GM06990 (cell line): ENCODE measurements around the gene GNAI3.

ENCODE experiments used
- DNase-seq: peaks from one replicate; pipeline ENCODE4 v3.0.0-alpha.2; 2011; ENCODE audit not compliant: insufficient read length; ENCODE audit errors: extremely low read depth
- H3K27me3 ChIP-seq: replicated peaks from 2 replicates; pipeline ENCODE4 v1.6.0; 2011; ENCODE audit warnings: low read length; ENCODE audit not compliant: control insufficient read depth, insufficient read depth
- H3K36me3 ChIP-seq: 2 replicates; pipeline ENCODE4 v1.5.1; 2011; ENCODE audit warnings: low read length; ENCODE audit not compliant: control insufficient read depth, insufficient read depth
- H3K4me3 ChIP-seq: replicated peaks from 2 replicates; pipeline ENCODE4 v1.5.1; 2011; ENCODE audit warnings: low read depth, mild to moderate bottlenecking, control low read depth, low read length
- CTCF ChIP-seq: IDR thresholded peaks from 2 replicates; pipeline ENCODE4 v1.5.1; 2011; ENCODE audit warnings: low read length, control low read depth, mild to moderate bottlenecking, inconsistent platforms; ENCODE audit not compliant: insufficient read depth, poor library complexity, severe bottlenecking

The GNAI3 gene

GRCh38 chr1:109559995-109560394 is 11.6 kb downstream of the GNAI3 start:
- no peak for DNase-seq
- no peaks in the 10 kb centered on the region for H3K27me3 ChIP-seq
- TF ChIP-seq CTCF: no peak
- H3K36me3 ChIP-seq: no peaks in the 10 kb centered on the region
- H3K4me3 ChIP-seq: no peak overlapping the region

- Histone ChIP-seq H3K4me3 (no peak overlapping the region), H3K36me3 (no peaks in the 10 kb centered on the region), H3K27me3 (no peaks in the 10 kb centered on the region)
- no peak for DNase-seq
- TF ChIP-seq CTCF: no peak
These were observed 15.9 kb downstream of the GNAI3 start for GRCh38 chr1:109564194-109564878.

GRCh38 chr1:109565241-109565640 is 16.8 kb downstream of the GNAI3 start:
- DNase-seq: no peak

GRCh38 chr1:109566982-109567381 is 18.6 kb downstream of the GNAI3 start:
- Histone ChIP-seq H3K27me3 (no peaks in the 10 kb centered on the region), H3K4me3 (no peak overlapping the region), H3K36me3 (no peaks in the 10 kb centered on the region)
- no peak for TF ChIP-seq CTCF
- DNase-seq: no peak

More at GRCh38 chr1:109565241-109565640, 16.8 kb downstream of the GNAI3 start:
- TF ChIP-seq CTCF: no peak
- Histone ChIP-seq H3K4me3 (no peak overlapping the region), H3K27me3 (no peaks in the 10 kb centered on the region), H3K36me3 (no peaks in the 10 kb centered on the region)

GRCh38 chr1:109567877-109568672 is 19.7 kb downstream of the GNAI3 start:
- TF ChIP-seq CTCF: no peak
- no peaks in the 10 kb centered on the region for H3K27me3 ChIP-seq
- H3K4me3 ChIP-seq: no peak overlapping the region
- no peaks in the 10 kb centered on the region for H3K36me3 ChIP-seq
- DNase-seq: no peak
